ENCODE results near the gene CHST11.

GRCh38 chr12:104459368-104459909 lies 2.7 kb downstream of the CHST11 start:
- no peak for TF ChIP-seq ZNF274 (IDR thresholded peaks at IDR 0.05; ENCODE audit: low read depth, low read length)
- TF ChIP-seq YY1 (IDR thresholded peaks at IDR 0.05; ENCODE audit: insufficient read depth, insufficient read length): no peak
- TF ChIP-seq SUZ12 (IDR thresholded peaks at IDR 0.05; ENCODE audit: extremely low read depth, insufficient read depth, insufficient read length): no peak

Measured in NT2/D1 (cell line).